22Rv1 (cell line): ENCODE data around the gene EYS.

Experiments used
- H3K27ac ChIP-seq: fragments of 450-650 bp; 2 replicates; pipeline ENCODE4 v1.5.1; 2017
- CTCF ChIP-seq: fragments of 450-650 bp; IDR thresholded peaks from 2 replicates; pipeline ENCODE4 v1.5.1; 2017; ENCODE audit warnings: mild to moderate bottlenecking
- ZFX ChIP-seq: fragments of 450-650 bp; IDR thresholded peaks from 2 replicates; pipeline ENCODE4 v1.6.1; 2017; ENCODE audit warnings: antibody characterized with exemption, borderline replicate concordance

The EYS gene

GRCh38 chr6:64696053-64696452 is 1011.0 kb downstream of the EYS start:
- TF ChIP-seq CTCF (no peak), ZFX (no peak)

GRCh38 chr6:64694356-64694755 is 1012.7 kb downstream of the EYS start:
- no peak overlapping the region for H3K27ac ChIP-seq
- no peak for TF ChIP-seq ZFX
- no peak for TF ChIP-seq CTCF

More at GRCh38 chr6:64696053-64696452, 1011.0 kb downstream of the EYS start:
- H3K27ac ChIP-seq: no peak overlapping the region

- TF ChIP-seq ZFX (no peak), CTCF (no peak)
- no peak overlapping the region for H3K27ac ChIP-seq
Observed at GRCh38 chr6:64691064-64691463, 1016.0 kb downstream of the EYS start.

GRCh38 chr6:64685401-64685800 is 1021.6 kb downstream of the EYS start:
- no peak for TF ChIP-seq ZFX
- TF ChIP-seq CTCF: no peak
- H3K27ac ChIP-seq: no peak overlapping the region

- TF ChIP-seq CTCF (no peak), ZFX (no peak)
- H3K27ac ChIP-seq: no peak overlapping the region
Observed at GRCh38 chr6:64683682-64684081, 1023.3 kb downstream of the EYS start.

GRCh38 chr6:64681416-64682160 is 1025.4 kb downstream of the EYS start:
- no peak overlapping the region for H3K27ac ChIP-seq
- no peak for TF ChIP-seq ZFX
- no peak for TF ChIP-seq CTCF

- TF ChIP-seq ZFX (no peak), CTCF (no peak)
- H3K27ac ChIP-seq: no peak overlapping the region
Observed at GRCh38 chr6:64680446-64680845, 1026.6 kb downstream of the EYS start.
